Endothelial cell (in vitro differentiated cells): ENCODE measurements around the gene TCP11. TPM values are rescaled to one million over a fixed set of nuclear protein-coding genes. Genes with fewer than 3 reads are reported as not detected.
A peak's percentile ranks its signal among the peaks of the same experiment; 100 is the strongest.

Source experiments
- DNase-seq: peaks from one replicate; pipeline ENCODE4 v3.0.0; 2021; ENCODE audit warnings: low spot score
- H3K27ac Mint-ChIP-seq: one replicate; pipeline ENCODE4 v1.8.0; 2021; ENCODE audit warnings: mixed read lengths, inconsistent platforms; ENCODE audit not compliant: unreplicated experiment
- H3K27me3 Mint-ChIP-seq: one replicate; pipeline ENCODE4 v1.8.0; 2021; ENCODE audit warnings: mild to moderate bottlenecking, moderate library complexity, mixed read lengths, inconsistent platforms; ENCODE audit not compliant: unreplicated experiment
- H3K36me3 Mint-ChIP-seq: one replicate; pipeline ENCODE4 v1.8.0; 2021; ENCODE audit warnings: mild to moderate bottlenecking, low read depth, mixed read lengths, inconsistent platforms; ENCODE audit not compliant: unreplicated experiment
- H3K4me1 Mint-ChIP-seq: one replicate; pipeline ENCODE4 v1.8.0; 2021; ENCODE audit warnings: mild to moderate bottlenecking, mixed read lengths, inconsistent platforms; ENCODE audit not compliant: unreplicated experiment
- H3K4me3 Mint-ChIP-seq: one replicate; pipeline ENCODE4 v1.8.0; 2021; ENCODE audit warnings: mild to moderate bottlenecking, mixed read lengths, inconsistent platforms; ENCODE audit not compliant: unreplicated experiment
- H3K9me3 Mint-ChIP-seq: one replicate; pipeline ENCODE4 v1.8.0; 2021; ENCODE audit warnings: mixed read lengths, inconsistent platforms; ENCODE audit not compliant: unreplicated experiment
- total RNA-seq: library from RNA; stranded (reverse); fragmentation: NEBNext Ultra II Directional; extraction: Animal tissue kit (Norgen Biotek cat#: 25700); gene quantifications from one replicate; pipeline ENCODE4 v1.2.1, GENCODE V29; 2021; ENCODE audit not compliant: unreplicated experiment
- TF ChIP-seq, protein P1 (sequence below): fragments of 200-600 bp; sonication (generic); IDR thresholded peaks from one replicate; pipeline ENCODE4 v1.5.0; 2021; ENCODE audit warnings: antibody characterized with exemption; ENCODE audit not compliant: unreplicated experiment

The TCP11 gene
- total RNA-seq, 1 donor from 2014 or later, result 0.18 TPM

DNA sequence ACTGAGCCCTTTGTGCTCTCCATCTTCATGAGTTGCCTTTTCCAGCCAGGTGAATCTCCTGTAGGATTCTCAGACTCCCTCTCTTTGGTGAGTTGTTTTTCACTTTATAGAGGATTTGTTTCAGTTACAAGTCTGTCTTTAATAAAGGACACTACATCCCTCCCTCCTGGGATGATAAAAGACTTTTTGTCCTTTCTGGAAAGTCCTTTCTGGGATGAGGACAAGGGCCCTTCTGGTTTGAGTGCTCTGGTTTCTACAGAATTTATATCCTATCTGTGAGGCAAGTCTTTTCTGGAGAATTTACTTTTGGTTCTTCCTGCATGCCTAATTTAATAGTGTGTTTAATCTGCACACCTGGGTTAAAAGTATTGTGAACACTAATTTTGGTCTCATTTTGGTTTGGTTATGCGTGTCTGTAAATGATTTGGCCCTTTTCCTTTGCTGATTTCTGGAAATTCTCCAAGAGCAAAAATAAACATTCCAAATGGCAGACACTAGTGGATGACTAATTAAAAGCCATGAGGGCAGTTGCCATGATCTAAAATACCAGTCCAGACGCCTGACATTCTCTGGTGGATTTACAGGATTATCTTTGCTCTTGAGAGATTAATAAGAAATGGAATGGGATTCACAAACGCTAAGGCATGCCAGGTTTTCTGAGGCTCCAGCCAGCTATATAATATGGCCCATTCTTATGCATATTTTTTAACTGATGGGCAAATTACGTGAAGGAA lies 44.8 kb downstream of the TCP11 start:
- no peak for DNase-seq
- Mint-ChIP-seq H3K9me3 (no peaks in the 10 kb centered on the region), H3K4me3 (no peak overlapping the region), H3K27ac (no peak overlapping the region), H3K27me3 (no peaks in the 10 kb centered on the region), H3K4me1 (no peaks in the 10 kb centered on the region), H3K36me3 (no peaks in the 10 kb centered on the region)
- TF ChIP-seq, protein P1, sequence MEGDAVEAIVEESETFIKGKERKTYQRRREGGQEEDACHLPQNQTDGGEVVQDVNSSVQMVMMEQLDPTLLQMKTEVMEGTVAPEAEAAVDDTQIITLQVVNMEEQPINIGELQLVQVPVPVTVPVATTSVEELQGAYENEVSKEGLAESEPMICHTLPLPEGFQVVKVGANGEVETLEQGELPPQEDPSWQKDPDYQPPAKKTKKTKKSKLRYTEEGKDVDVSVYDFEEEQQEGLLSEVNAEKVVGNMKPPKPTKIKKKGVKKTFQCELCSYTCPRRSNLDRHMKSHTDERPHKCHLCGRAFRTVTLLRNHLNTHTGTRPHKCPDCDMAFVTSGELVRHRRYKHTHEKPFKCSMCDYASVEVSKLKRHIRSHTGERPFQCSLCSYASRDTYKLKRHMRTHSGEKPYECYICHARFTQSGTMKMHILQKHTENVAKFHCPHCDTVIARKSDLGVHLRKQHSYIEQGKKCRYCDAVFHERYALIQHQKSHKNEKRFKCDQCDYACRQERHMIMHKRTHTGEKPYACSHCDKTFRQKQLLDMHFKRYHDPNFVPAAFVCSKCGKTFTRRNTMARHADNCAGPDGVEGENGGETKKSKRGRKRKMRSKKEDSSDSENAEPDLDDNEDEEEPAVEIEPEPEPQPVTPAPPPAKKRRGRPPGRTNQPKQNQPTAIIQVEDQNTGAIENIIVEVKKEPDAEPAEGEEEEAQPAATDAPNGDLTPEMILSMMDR, result no peak

DNA sequence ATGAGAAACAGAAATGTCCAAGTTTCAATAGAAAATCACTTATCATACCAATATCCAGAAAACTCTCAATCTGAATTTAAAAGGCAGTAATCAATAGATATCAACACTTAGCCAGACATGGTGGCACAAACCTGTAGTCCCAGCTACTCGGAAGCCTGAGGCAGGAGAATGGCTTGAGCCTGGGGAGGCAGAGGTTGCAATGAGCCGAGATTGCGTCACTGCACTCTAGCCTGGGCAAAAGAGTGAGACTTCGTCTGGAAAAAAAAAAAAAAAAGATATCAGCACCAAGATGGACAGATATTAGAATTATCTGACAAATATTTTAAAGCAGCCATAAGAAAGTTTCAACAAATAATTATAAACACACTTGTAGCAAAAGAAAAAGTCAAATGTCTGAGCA lies 47.0 kb downstream of the TCP11 start:
- no peaks in the 10 kb centered on the region for H3K9me3 Mint-ChIP-seq
- H3K36me3 Mint-ChIP-seq, result no peaks in the 10 kb centered on the region
- H3K4me3 Mint-ChIP-seq, result no peak overlapping the region
- TF ChIP-seq, protein P1, result no peak
- peaks cover 2% of the 10 kb centered on the region for H3K27me3 Mint-ChIP-seq
- DNase-seq, result peak; percentile 1
- no peaks in the 10 kb centered on the region for H3K4me1 Mint-ChIP-seq
- no peak overlapping the region for H3K27ac Mint-ChIP-seq

DNA sequence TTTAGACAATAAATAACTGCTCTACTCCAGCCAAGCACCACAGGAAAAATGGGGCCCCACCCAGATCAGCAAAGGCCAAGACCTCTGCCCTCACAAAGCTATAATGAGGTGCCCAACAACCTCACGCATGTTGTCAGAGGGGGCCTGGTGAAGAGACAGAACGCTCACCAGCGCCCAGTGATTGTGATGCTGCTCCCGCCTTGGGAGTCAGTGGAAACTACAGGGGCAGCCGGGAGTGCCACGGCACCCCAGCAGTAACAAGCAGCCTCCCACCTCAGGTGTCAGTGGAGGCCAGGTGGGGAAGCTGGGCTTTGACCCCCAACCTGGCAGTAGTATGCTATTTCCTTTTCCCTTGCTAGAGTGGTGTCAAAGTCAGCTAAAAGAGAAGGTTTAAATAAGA lies 47.4 kb downstream of the TCP11 start:
- peak; percentile 1 for DNase-seq
- H3K4me3 Mint-ChIP-seq, result no peak overlapping the region
- TF ChIP-seq, protein P1, result no peak
- peaks cover 2% of the 10 kb centered on the region for H3K27me3 Mint-ChIP-seq
- H3K27ac Mint-ChIP-seq, result no peak overlapping the region
- no peaks in the 10 kb centered on the region for H3K36me3 Mint-ChIP-seq
- no peaks in the 10 kb centered on the region for H3K9me3 Mint-ChIP-seq
- H3K4me1 Mint-ChIP-seq, result peaks cover 1% of the 10 kb centered on the region

DNA sequence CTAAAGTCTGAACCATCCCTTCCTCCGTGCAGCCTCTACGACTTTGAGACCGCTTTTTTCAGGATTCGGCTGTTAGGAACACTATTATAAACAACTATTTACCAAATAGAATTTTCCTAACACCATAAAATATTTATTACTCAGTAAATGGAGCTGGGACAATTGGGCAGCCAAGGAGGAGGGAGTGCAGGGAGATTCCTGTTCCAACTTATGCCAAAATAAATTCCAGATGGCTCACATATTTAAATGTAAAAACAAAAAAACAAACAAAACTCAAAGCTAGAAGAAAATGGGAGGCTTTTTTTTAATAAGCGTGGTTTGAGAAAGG lies 48.1 kb downstream of the TCP11 start:
- no peaks in the 10 kb centered on the region for H3K9me3 Mint-ChIP-seq
- peaks cover 2% of the 10 kb centered on the region for H3K27me3 Mint-ChIP-seq
- H3K4me3 Mint-ChIP-seq, result no peak overlapping the region
- peaks cover 8% of the 10 kb centered on the region for H3K4me1 Mint-ChIP-seq
- TF ChIP-seq, protein P1, result no peak
- H3K27ac Mint-ChIP-seq, result no peak overlapping the region
- no peaks in the 10 kb centered on the region for H3K36me3 Mint-ChIP-seq
- DNase-seq, result no peak

DNA sequence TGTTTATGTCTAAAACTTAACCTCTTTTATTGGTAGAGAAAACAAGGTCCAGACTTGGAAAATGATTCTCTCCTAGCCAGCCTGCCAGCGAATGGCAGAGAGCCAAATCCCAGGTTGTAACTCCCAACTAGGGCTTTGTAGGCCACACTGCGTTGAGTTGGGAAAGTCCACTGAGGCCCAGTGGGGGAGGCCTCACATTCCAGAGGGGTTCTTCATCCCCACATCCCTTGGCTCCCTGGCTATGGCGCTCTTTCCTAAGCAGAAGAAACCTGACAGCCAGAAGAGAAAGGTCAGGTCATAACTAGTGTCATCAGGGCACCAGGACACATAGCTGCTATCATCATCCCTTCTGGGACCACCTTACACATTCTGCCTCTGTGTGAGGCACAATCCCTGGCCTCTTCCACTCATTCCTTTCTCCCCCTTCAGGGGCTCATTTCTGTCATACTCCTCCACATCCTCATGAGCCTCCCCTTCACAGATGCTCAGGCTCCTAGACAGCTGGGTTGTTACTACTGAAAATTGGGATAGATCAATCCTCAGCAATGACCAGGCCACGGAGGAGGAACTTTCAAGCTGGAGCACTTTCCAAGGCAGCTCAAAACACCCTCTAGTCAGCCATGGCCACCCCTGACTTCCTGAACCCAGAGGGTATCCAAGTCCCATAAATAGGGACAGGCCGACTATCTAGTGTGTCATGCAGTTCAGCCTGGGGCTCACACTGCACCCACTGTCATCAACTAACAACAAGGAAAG lies 48.6 kb downstream of the TCP11 start:
- Mint-ChIP-seq H3K27ac (no peak overlapping the region), H3K4me1 (peaks cover 13% of the 10 kb centered on the region), H3K36me3 (no peaks in the 10 kb centered on the region)

More for the DNA sequence above, 48.6 kb downstream of the TCP11 start:
- no peak for DNase-seq
- H3K27me3 Mint-ChIP-seq, result peaks cover 2% of the 10 kb centered on the region
- H3K9me3 Mint-ChIP-seq, result no peaks in the 10 kb centered on the region
- TF ChIP-seq, protein P1, result no peak
- H3K4me3 Mint-ChIP-seq, result no peak overlapping the region
